HEK293 (cell line): ENCODE data around the gene AGXT2.

ENCODE experiments used
- CTCF ChIA-PET: fragments of 350-600 bp; formaldehyde crosslinking; extraction: SDS; loops from one replicate; lab custom pipeline; 2021; ENCODE audit warnings: antibody characterized with exemption; lab: Yijun Ruan, JAX
- POLR2A ChIA-PET: fragments of 300-600 bp; formaldehyde crosslinking; extraction: SDS; loops from one replicate; lab custom pipeline; 2020; ENCODE audit warnings: antibody characterized with exemption, inconsistent platforms; lab: Yijun Ruan, JAX
- H3K27ac ChIP-seq: fragments of 200-500 bp; sonication (Bioruptor generic); 2 replicates; pipeline ENCODE4 v1.5.1; 2014; ENCODE audit warnings: low read depth, low read length, control low read depth, inconsistent platforms; ENCODE audit errors: extremely low read depth
- H3K36me3 ChIP-seq, 2 experiments: fragments of 200-500 bp in 1 of 2; sonication (Bioruptor generic) in 1 of 2; 1 replicate in 1 of 2; 2 replicates in 1 of 2; pipeline ENCODE4 v1.5.1; 2014 to 2017; ENCODE audit warnings: inconsistent platforms in 2 of 2, low read length in 2 of 2; ENCODE audit not compliant: control insufficient read depth in 2 of 2, insufficient read depth in 1 of 2
- H3K4me1 ChIP-seq: fragments of 200-500 bp; sonication (Bioruptor generic); 2 replicates; pipeline ENCODE4 v1.5.1; 2014; ENCODE audit warnings: mild to moderate bottlenecking, low read length, inconsistent platforms; ENCODE audit not compliant: control insufficient read depth, insufficient read depth
- H3K4me3 ChIP-seq: 2 replicates; pipeline ENCODE4 v1.5.1; 2011; ENCODE audit warnings: low read depth, mild to moderate bottlenecking, control low read depth, low read length, moderate library complexity
- H3K9me3 ChIP-seq: fragments of 200-500 bp; sonication (Bioruptor generic); 2 replicates; pipeline ENCODE4 v1.5.1; 2014; ENCODE audit warnings: low read depth, low read length, inconsistent platforms; ENCODE audit not compliant: control insufficient read depth, insufficient read depth
- HOXA7 ChIP-seq: sonication (generic); formaldehyde crosslinking; IDR thresholded peaks from 2 replicates; pipeline ENCODE4 v1.8.1; 2022; ENCODE audit warnings: missing genetic modification reagents, borderline replicate concordance
- KLF1 ChIP-seq: fragments of 450-650 bp; formaldehyde crosslinking; IDR thresholded peaks from 2 replicates; pipeline ENCODE4 v1.5.1; 2016; ENCODE audit warnings: missing biosample characterization, missing genetic modification characterization
- KLF7 ChIP-seq: fragments of 450-650 bp; formaldehyde crosslinking; IDR thresholded peaks from 2 replicates; pipeline ENCODE4 v1.5.1; 2016; ENCODE audit warnings: missing biosample characterization, missing genetic modification characterization, borderline replicate concordance
- OSR2 ChIP-seq: fragments of 450-650 bp; formaldehyde crosslinking; IDR thresholded peaks from 2 replicates; pipeline ENCODE4 v1.5.1; 2016; ENCODE audit warnings: missing biosample characterization, missing genetic modification characterization
- ZIC2 ChIP-seq: fragments of 450-650 bp; formaldehyde crosslinking; IDR thresholded peaks from 2 replicates; pipeline ENCODE4 v1.5.1; 2016; ENCODE audit warnings: missing biosample characterization, missing genetic modification characterization
- ZNF2 ChIP-seq: fragments of 450-650 bp; formaldehyde crosslinking; IDR thresholded peaks from 2 replicates; pipeline ENCODE4 v1.5.1; 2016; ENCODE audit warnings: missing biosample characterization, missing genetic modification characterization
- ZNF48 ChIP-seq: fragments of 450-650 bp; formaldehyde crosslinking; IDR thresholded peaks from 2 replicates; pipeline ENCODE4 v1.5.1; 2016; ENCODE audit warnings: missing biosample characterization, missing genetic modification characterization
- ZNF560 ChIP-seq: fragments of 450-650 bp; formaldehyde crosslinking; IDR thresholded peaks from 2 replicates; pipeline ENCODE4 v1.5.1; 2017; ENCODE audit warnings: missing biosample characterization, missing genetic modification characterization, borderline replicate concordance
- ZNF654 ChIP-seq: fragments of 450-650 bp; formaldehyde crosslinking; IDR thresholded peaks from 2 replicates; pipeline ENCODE4 v1.5.1; 2016; ENCODE audit warnings: low read depth, missing biosample characterization, missing genetic modification characterization
- ZNF660 ChIP-seq: fragments of 450-650 bp; IDR thresholded peaks from 2 replicates; pipeline ENCODE4 v1.5.1; 2018; ENCODE audit warnings: missing biosample characterization, mild to moderate bottlenecking, missing genetic modification characterization
- TF ChIP-seq, protein P1 (sequence below): fragments of 450-650 bp; formaldehyde crosslinking; IDR thresholded peaks from 2 replicates; pipeline ENCODE4 v1.5.1; 2017; ENCODE audit warnings: missing biosample characterization, missing genetic modification characterization
- TF ChIP-seq, protein P2 (sequence below): fragments of 450-650 bp; formaldehyde crosslinking; IDR thresholded peaks from 2 replicates; pipeline ENCODE4 v1.5.1; 2016; ENCODE audit warnings: missing biosample characterization, missing genetic modification characterization
- TF ChIP-seq, protein P3 (sequence below): fragments of 450-650 bp; formaldehyde crosslinking; IDR thresholded peaks from 2 replicates; pipeline ENCODE4 v1.5.1; 2016; ENCODE audit warnings: missing biosample characterization, missing genetic modification characterization
- TF ChIP-seq, protein P4 (sequence below): fragments of 450-650 bp; formaldehyde crosslinking; IDR thresholded peaks from 2 replicates; pipeline ENCODE4 v1.5.1; 2016; ENCODE audit warnings: missing biosample characterization, missing genetic modification characterization

Gene AGXT2

DNA sequence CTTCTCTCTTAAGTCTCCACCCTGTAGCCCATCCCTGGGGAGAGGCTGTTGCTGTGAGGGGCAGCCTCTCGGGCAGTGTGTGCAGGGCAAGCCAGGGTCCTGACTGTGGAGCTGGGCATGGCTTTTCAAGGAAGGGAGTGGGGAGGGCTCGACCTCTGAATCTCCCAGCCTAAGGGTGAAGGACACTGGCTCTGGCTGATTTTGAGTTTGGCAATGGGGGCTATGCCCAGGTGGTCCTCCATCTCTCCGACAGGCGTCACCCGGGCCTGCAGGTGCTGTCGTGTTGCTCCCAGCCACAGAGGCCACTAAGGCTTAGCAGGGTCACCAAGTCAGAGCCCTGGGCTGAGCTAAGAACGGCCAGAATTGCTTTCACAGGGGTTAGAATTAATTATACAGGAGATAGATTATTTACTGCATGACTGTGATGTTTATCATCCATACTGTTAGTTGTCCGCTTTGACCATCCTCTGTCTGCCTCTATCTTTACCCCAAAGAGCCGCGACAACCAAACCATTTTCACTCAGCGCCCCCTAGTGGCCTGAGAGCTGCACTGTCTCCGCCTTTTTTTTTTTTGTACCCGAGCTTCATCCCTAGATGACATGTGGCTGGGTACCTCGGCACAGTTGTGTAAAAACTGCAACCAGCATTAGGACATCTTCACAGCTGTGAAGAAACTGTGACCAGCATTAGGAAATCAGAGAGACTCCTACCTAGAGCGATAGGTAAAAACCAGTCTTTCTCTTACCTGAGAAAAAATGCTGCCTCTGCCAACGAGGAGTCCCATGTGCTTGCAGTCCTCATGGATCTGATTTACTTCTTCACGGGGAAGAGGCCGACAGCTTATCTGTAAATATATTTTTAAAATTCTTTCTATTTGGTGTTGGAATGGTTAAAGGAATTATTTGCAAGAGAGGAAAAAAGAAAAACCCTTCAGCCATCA is 44.5 kb downstream of the AGXT2 start:
- ChIA-PET POLR2A (interaction anchor here (0.6 to 1.0 kb wide), 3 partner anchors 45 to 88 kb away, joined by 3 to 7 read pairs (median 5); partner anchors contain the start of genes BRIX1 and RAD1), CTCF (interaction anchor here (0.6 to 6.6 kb wide), 41 partner anchors 9 to 1450 kb away, joined by 3 to 43 read pairs (median 4); partner anchors contain the start of genes AGXT2, BRIX1, DNAJC21 and RAD1)
- TF ChIP-seq ZNF660 (tag by site-specific recombination) (peak; percentile 51; the same call in 1 of the 2 replicates), ZIC2 (tag by site-specific recombination) (no peak), KLF7 (no peak), ZNF48 (tag by site-specific recombination) (no peak), ZNF560 (no peak), ZNF654 (tag by site-specific recombination) (peak; percentile 98), KLF1 (tag by site-specific recombination) (no peak), ZNF2 (peak; percentile 92)
- TF ChIP-seq, protein P1, sequence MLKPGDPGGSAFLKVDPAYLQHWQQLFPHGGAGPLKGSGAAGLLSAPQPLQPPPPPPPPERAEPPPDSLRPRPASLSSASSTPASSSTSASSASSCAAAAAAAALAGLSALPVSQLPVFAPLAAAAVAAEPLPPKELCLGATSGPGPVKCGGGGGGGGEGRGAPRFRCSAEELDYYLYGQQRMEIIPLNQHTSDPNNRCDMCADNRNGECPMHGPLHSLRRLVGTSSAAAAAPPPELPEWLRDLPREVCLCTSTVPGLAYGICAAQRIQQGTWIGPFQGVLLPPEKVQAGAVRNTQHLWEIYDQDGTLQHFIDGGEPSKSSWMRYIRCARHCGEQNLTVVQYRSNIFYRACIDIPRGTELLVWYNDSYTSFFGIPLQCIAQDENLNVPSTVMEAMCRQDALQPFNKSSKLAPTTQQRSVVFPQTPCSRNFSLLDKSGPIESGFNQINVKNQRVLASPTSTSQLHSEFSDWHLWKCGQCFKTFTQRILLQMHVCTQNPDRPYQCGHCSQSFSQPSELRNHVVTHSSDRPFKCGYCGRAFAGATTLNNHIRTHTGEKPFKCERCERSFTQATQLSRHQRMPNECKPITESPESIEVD (tag by site-specific recombination): no peak
- TF ChIP-seq, protein P2, sequence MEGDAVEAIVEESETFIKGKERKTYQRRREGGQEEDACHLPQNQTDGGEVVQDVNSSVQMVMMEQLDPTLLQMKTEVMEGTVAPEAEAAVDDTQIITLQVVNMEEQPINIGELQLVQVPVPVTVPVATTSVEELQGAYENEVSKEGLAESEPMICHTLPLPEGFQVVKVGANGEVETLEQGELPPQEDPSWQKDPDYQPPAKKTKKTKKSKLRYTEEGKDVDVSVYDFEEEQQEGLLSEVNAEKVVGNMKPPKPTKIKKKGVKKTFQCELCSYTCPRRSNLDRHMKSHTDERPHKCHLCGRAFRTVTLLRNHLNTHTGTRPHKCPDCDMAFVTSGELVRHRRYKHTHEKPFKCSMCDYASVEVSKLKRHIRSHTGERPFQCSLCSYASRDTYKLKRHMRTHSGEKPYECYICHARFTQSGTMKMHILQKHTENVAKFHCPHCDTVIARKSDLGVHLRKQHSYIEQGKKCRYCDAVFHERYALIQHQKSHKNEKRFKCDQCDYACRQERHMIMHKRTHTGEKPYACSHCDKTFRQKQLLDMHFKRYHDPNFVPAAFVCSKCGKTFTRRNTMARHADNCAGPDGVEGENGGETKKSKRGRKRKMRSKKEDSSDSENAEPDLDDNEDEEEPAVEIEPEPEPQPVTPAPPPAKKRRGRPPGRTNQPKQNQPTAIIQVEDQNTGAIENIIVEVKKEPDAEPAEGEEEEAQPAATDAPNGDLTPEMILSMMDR (tag by site-specific recombination): peak; percentile 62; the same call in 1 of the 2 replicates
- TF ChIP-seq, protein P3, sequence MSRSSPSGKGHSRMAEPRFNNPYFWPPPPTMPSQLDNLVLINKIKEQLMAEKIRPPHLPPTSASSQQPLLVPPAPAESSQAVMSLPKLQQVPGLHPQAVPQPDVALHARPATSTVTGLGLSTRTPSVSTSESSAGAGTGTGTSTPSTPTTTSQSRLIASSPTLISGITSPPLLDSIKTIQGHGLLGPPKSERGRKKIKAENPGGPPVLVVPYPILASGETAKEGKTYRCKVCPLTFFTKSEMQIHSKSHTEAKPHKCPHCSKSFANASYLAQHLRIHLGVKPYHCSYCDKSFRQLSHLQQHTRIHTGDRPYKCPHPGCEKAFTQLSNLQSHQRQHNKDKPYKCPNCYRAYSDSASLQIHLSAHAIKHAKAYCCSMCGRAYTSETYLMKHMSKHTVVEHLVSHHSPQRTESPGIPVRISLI (tag by site-specific recombination): peak; percentile 94
- H3K36me3 ChIP-seq: no peaks in the 10 kb centered on the region
- no peaks in the 10 kb centered on the region for H3K9me3 ChIP-seq
- H3K4me3 ChIP-seq: no peak overlapping the region
- no peaks in the 10 kb centered on the region for H3K4me1 ChIP-seq
- no peak overlapping the region for H3K27ac ChIP-seq

DNA sequence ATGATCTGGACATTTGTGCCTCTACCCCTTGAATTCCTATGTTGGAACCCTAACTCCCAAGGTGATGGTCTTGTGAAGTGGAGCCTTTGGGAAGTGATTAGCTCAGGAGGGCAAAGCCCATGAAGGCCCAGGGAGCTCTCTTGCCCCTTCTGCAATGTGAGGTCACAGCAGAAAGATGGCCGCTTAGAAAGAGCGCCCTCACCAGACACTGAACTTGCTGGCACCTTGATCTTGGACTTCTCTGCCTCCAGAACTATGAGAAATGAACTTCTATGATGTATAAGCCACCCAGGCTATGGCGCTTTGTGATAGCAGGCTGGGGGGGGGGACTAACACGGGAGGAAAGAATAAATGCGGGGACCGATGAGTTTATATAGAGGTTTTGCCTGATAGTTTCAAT is 45.3 kb downstream of the AGXT2 start:
- TF ChIP-seq, protein P4, sequence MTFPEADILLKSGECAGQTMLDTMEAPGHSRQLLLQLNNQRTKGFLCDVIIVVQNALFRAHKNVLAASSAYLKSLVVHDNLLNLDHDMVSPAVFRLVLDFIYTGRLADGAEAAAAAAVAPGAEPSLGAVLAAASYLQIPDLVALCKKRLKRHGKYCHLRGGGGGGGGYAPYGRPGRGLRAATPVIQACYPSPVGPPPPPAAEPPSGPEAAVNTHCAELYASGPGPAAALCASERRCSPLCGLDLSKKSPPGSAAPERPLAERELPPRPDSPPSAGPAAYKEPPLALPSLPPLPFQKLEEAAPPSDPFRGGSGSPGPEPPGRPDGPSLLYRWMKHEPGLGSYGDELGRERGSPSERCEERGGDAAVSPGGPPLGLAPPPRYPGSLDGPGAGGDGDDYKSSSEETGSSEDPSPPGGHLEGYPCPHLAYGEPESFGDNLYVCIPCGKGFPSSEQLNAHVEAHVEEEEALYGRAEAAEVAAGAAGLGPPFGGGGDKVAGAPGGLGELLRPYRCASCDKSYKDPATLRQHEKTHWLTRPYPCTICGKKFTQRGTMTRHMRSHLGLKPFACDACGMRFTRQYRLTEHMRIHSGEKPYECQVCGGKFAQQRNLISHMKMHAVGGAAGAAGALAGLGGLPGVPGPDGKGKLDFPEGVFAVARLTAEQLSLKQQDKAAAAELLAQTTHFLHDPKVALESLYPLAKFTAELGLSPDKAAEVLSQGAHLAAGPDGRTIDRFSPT (tag by site-specific recombination): no peak
- TF ChIP-seq HOXA7 (no peak), OSR2 (tag by site-specific recombination) (no peak)
- Histone ChIP-seq H3K4me3 (no peak overlapping the region), H3K9me3 (no peaks in the 10 kb centered on the region), H3K4me1 (peaks cover 3% of the 10 kb centered on the region; the same call in 1 of the 2 replicates), H3K27ac (no peak overlapping the region), H3K36me3 (no peaks in the 10 kb centered on the region)
- POLR2A ChIA-PET: no interaction called here
- CTCF ChIA-PET: interaction anchor here (0.7 to 6.6 kb wide), 16 partner anchors 9 to 527 kb away, joined by 3 to 43 read pairs (median 6); no protein-coding TSS in a partner anchor
